NCI-H748 (cell line): ENCODE measurements around the gene PRIM2.
A peak's percentile ranks its signal among the peaks of the same experiment; 100 is the strongest.
"Not testable (repeated sequence)": the region's sequence is repeated elsewhere in the genome, so short reads cannot be mapped to it uniquely, and the experiment has no call there.

Source experiments
- DNase-seq: peaks from one replicate; lab custom pipeline; 2025; ENCODE audit not compliant: unreplicated experiment; lab: John Stamatoyannopoulos, UW

PRIM2 gene

DNA sequence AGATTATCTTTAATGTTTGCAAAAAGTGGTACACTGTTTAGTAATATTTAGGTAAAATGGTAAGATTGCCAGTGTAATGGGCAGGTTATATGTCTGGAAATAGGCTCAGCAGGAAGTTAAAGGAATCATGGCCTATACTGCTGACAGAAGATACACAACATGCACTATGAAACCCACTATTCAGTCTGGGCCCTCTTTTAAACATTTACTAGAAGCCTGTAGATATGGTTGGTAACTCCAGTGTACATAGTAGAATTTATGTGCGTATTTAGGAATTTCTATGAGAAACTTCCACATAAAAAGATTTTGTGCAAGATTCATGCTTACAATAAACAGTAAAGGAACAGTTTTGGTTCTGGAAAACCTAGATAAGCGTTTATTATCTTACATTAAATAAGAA, 178.8 kb downstream of the PRIM2 start:
- not testable (repeated sequence) for DNase-seq

DNA sequence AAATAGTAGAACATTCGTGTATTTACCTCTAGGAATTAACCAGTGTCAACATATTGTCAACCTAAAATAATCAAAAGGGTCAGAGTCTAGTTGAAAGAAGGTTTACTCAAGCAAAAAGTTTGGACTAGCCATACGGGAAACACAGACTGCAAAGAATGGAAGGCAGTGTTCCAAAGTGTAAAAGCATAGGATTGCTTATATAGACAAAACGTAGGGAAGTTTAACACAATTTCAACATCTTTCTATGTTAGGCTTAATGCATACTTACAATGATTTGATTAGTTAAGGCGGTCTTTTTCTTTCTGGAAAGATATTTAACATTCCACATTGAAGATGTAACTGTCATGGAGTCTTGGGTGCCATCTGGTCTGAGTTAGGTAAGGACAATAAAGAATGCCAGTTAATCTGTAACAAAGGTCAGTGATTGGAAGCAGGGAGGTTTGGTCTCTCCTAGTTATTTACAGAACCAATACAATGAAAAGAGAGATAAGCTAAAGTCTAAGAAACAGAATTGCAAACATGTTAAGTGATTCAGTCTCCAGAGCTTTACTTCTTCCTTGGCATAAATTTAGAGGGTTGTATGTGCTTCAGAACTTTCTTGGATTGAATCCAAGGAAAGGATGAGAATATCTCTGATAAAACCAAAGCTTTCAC, 183.1 kb downstream of the PRIM2 start:
- DNase-seq = not testable (repeated sequence)

DNA sequence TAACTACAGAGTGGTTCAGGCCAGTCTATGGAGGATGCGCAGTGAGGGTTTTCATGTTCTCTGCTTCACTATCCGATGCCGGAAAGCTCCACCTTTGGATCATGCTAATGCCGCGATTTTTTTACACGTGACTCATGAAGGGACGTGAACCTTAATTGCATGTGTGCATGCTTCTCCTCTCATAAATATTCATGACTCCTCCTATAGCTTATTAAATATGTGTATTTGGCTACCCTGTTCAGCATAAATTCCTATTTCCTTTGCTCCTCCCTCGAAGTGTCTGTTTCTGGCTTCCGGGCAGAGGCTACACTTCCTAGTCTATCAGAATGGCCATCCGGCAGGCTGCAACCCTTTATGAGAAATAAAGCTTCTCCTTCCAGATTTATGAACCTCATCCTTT, 185.0 kb downstream of the PRIM2 start:
- DNase-seq = not testable (repeated sequence)

DNA sequence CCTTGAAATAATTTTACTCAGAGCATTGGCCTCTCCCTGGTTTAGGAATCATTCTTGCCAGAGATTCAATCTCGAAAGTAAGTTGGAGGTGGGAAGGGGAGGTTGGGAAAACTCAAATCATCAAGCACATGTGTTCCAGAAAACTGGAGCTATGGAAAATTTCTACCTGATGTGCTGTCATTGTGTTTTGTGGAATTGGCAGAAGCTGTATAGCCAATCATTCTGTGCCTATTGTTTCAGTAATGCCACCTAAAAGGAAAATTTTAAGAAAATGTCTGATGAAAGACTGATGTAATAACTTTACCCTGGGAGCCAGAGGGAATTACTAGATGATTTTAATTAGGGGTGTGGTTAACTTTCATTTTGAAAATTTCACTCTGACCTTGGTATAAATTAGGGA, 187.8 kb downstream of the PRIM2 start:
- not testable (repeated sequence) for DNase-seq

DNA sequence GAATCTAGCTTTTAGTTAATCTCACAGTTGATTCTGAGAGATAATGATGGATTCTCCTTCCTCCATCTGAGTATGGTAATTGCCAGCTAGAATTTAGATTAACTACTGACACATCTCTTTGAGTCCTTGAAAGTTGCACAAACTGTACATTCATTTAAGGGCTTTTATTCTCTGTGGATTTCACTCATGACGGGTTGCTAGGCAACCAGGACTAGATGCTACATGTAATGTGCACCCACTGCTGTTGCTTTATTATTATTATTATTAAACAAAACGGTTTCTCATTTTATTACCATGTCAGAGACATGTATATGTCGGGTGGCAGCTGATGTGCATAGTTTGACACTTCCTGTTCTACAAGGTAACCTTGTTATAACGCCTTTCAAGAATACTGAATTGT, 193.0 kb downstream of the PRIM2 start:
- DNase-seq = peak; percentile 17

DNA sequence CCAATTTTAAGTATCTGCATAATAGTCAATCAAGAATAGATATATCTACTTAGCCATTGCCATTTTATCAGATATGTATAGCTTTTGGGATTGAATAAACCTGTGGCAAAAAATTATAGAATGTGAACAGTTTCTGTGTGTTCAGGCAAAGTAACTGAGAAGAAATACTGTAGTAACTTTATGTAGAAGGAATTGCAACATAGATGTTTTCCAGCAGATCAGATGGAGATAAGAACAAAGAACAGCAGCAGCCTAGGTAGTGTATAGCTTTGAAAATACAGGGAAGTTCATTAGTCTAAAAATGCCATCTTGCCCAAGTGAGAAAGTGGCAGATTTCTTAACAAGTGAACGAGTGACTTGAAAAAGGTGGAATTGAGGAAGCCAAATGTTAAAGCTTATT, 197.7 kb downstream of the PRIM2 start:
- not testable (repeated sequence) for DNase-seq

DNA sequence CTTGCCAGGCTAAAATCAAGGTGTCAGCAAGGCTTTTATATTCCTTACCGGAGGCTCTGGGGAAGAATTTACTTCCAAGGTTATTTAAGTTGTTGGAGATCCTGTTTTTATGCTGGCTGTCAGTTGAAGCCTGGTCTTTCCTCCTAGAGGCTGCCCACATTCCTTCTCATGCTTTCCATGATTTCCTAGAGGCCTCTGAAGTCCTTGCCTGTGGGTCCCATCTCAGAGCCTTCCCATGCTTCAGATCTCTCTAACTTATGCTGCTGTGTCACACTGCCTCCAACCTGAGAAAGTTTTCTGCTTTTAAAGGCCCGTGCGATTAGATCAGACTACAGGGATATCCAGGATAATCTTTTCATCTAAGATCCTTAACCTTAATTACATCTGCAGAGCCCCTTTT, 198.4 kb downstream of the PRIM2 start:
- DNase-seq = not testable (repeated sequence)

DNA sequence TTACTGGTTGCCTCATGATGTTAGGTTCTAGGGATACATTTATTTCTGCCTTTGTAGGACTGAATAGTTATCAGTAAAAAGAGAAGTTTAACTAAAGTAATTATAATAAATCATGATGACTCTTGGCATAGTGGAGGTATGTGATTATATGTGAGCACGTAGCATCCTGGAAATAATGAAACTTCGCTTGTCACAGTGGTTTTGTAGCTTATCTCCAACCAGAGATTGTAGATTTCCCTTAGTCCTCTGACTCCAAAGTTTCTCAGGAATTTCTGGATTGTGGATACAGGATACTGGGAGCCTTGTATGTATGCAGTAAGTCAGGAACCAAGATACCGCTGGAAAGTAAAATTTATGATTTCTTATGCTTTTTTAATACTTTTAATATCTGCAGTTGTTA, 199.3 kb downstream of the PRIM2 start:
- not testable (repeated sequence) for DNase-seq

DNA sequence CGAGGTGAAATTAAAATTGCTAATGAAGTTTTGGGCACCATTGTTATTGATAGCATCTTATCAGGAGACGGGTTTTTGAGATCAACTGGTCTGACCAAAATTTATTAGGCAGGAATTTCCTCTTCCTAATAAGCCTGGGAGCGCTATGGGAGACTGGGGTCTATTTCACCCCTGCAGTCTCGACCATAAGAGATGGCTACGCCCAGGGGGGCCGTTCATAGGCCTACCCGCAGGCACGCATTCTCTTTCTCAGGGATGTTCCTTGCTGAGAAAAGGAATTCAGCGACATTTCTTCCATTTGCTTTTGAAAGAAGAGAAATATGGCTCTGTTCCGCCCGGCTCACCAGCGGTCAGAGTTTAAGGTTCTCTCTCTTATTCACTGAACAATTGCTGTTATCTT, 201.8 kb downstream of the PRIM2 start:
- DNase-seq = not testable (repeated sequence)

DNA sequence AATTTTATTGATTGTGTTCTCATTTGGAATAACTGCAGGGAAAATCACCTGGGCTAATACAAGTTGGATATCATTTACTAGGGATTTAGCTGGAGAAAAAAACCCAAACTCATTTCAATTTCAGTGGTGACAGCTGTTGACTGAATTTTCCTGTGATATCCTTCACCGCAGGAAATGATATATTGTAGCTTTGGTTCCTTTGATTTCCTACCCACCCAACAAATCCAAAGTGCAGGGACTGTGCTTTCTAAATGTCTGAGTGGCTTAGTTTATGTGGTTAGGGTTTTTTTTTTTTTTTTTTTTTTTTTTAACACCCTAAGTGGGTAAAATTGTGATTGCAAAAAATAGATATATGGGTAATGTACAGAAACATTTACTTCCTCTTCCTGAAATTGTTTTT, 203.7 kb downstream of the PRIM2 start:
- DNase-seq = not testable (repeated sequence)

DNA sequence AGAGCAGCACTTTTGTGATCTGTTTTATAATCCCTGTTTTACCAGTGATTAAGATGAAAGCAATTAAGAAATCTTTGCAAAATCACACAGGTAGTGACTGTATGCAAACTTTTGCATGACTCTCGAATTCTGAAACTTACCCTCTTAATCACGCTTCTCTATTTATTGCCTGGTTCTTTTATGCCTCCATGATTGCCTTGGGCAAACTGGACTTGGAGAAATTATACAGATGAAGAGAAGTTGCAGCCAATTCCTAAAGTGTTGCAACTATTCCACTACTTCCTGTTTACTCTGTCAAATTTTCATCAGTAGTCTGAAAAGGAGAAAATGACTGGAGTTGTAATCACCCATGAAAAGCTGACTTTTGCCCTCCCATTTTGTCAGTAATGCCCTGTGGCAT, 205.8 kb downstream of the PRIM2 start:
- not testable (repeated sequence) for DNase-seq

DNA sequence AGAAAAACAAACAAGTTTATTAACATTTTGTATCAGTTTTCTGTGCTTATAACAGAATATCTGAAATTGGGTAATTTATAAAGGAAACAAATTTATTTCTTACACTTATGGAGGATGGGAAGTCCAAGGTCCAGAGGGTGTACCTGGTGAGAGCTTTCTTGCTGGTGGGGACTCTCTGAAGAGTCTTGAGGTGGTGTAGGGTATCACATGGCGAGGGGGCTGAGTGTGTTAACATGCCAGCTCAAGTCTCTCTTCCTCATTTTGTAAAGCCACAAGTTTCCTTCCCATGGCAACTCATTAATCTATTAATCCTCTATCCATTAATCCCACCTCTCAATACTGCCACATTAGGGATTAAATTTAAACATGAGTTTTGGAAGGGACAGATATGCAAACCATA, 212.3 kb downstream of the PRIM2 start:
- DNase-seq = not testable (repeated sequence)

DNA sequence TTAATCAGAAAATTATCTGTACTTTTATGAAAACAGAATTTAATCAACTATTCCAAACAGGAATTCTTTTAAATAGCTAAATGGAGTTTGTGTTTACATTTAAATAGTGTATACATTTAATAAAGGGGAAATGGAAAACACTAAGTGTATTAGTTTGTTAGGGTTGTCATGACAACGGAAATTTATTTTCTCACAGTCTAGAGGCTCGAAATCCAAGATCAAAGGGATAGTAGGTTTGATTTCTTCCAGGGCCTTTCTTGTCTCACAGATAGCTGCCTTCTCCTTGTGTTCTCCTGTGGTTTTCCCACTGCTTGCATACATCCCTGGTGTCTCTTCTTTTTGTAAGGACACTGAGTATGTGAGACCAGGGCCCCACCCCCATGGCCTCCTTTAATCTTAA, 215.2 kb downstream of the PRIM2 start:
- not testable (repeated sequence) for DNase-seq

DNA sequence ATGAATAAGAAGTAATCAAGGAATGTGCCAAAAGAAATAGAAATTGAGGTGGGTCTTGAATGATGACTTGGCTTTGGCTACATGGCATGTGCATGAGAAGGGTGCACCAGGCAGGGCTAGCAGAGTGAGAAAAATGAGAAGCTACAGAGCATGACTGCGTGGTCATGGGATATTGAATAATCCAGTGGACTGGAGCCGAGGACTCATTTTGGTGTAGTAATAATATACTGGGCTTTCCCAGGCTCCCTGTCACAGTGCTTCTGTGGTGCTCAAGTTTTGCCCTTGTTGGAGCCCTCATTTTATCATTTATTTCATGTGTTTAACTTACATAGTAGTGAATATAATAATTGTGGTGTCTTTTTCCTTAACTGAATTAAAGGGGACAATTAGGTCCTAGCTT, 217.7 kb downstream of the PRIM2 start:
- not testable (repeated sequence) for DNase-seq

DNA sequence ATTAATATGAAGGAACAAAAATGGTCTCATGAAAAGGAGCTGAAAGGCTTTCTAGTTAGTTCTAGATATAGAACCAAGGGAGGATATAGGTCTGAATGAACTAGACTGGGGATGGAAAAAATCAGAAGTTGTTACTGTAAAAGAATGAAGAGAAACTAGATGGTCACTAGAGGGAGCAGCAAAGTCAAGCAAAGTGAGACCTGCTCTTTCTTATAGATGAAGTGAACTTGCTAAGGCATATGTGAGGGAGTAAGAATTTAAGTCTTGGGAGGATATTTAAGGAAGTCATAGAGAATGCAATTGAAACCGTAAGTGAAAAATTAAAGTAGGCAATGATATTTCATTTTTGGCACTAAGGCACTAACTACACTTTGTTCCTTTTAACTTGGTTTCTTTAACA, 218.6 kb downstream of the PRIM2 start:
- DNase-seq = peak; percentile 16

DNA sequence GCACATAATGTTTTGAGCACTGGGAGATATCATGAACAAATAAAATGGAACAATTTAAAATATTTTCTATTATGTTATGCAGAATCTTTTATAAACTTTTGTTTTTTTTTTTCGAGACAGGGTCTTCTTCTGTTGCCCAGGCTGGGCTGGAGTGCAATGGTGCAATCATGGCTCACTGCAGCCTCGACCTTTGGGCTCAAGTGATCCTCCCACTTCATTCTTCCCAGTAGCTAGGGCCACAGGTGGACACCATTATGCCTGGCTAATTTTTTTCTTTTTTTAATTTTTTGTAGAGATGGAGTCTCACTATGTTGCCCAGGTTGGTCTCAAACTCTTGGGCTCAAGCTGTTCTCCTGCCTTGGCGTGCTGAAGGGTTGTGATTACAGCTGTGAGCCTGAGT, 220.5 kb downstream of the PRIM2 start:
- not testable (repeated sequence) for DNase-seq

DNA sequence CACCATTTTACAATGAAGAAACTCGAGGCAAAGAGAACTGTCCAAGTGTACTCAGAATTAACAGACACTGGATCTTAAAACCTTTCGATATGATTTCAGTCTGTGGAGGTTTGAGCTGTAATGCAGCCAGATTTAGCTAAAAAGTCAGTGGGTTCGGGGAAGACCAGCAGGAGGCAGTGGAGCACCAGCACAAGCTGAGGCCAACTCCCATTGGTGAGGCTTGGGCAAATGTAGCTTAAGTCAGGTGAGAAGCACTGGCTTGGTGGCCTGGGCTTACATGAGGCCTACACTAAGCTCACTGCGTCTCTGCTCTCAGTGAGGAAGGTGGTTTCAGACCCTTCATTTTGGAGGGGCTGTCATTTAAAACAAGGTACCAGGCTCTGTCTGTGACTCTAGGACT, 234.5 kb downstream of the PRIM2 start:
- DNase-seq = not testable (repeated sequence)

DNA sequence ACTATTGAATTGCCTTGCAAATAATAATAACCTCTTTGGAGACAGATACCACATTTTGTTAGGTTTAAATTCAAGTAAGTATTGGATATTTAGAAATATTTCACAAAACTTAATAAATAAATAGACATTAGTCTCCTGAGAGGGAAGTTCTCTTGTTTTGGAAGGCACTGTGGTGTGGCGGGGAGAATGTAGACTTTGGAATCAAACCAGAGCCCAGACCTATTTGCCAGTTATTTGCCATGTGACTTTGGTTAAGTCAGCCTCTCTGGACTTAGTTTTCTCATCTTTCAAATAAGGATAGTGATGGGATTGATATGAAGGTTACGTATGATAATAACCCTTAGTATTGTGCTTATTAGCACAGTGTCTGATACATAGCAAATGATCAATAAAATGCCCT, 240.4 kb downstream of the PRIM2 start:
- not testable (repeated sequence) for DNase-seq

DNA sequence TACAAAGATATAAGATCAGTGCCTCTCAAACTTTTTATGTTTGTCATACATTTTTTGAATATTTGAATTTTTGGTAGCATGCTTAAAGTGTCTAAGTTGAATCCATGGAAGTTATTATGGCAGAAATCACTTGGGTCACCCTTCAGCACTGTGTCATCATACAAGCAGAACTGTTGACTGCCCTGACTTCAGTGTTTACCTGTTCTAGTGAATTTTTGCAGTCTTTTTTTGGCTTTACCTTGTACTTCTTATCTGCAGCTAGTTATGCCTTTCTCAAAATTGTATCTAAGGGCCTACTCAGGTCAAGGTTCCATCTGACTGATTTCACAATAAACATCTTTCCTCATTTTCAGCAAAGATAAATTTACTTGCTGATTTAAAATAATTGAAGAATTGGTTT, 241.7 kb downstream of the PRIM2 start:
- not testable (repeated sequence) for DNase-seq

DNA sequence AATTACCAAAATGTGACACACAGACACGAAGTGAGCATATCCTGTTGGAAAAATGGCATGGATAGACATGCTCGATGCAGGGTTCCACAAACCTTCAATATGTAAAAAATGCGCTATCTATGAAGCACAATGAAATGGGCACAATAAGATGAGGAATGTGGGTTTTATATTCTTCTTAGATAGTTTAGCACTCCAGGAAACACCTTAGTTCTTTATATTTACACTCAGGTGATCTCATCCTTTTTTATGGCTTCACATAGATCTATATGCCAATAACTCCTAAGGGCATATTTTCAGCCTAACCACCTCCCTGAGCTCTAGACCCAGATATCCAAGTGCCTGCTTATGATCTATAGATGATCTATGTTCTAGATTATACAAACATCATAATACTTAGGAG, 244.8 kb downstream of the PRIM2 start:
- not testable (repeated sequence) for DNase-seq

DNA sequence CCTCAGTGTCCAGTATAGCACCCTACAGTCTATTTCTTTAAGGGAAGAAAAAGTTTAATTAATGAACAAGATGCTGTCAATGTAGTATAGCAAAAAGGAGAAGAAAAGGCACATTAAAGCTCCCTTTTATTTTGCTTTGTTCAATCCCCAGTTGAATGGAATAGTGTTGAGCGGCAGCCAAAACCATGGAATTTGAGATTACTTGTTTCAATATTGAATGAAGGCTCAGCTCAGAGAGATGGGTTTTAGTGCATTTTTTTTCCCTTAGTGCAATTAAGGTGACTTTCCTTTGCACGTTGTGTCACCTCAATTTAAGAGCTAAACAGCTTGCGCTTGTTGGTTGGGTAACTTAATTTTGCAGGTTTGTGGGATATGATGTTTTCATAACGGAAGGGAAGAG, 254.7 kb downstream of the PRIM2 start:
- not testable (repeated sequence) for DNase-seq

DNA sequence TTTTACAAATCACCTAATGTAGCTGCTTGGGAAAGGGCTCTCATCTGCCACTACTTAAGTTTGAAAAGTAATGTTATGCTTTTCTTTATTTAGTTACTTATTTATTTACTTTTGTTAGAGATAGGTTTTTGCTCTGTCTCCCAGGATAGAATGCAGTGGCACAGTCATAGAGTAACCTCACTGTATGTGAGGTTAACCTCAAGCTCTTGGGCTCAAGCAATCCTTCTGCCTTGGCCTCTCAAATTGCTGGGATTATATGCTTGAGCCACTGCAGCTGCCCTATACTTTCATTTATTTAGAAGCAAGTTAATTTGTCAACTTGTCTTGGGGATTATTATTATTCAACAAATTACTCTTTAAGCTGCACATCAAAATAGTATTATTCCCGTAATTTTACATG, 255.4 kb downstream of the PRIM2 start:
- not testable (repeated sequence) for DNase-seq

DNA sequence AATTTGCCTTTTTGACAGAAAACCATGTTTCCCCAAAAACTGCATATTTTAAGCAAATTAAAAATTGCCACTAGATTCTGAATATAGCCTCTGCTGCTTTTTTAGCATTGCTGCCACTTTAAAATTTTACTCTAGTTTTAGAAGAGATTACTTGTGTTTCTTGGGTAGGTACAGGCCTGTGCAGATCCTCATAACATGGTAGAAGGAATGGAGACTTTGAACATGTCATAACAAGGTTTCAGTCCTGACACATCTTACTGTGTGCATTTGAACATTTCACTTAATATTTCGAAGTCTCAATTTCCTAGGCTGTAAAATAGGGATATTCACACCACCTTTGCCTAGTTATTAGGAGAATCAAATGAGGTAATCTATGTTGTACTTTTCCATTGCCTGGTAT, 259.6 kb downstream of the PRIM2 start:
- DNase-seq = not testable (repeated sequence)
